Neutrophil (primary cell): Measurements from ENCODE around the gene CACNA1D.

Experiments used
- H3K27ac ChIP-seq: fragments of 200-600 bp; sonication (generic); 2 replicates; pipeline ENCODE4 v1.5.1; 2016; ENCODE audit warnings: mild to moderate bottlenecking, moderate library complexity
- H3K27me3 ChIP-seq: fragments of 200-600 bp; sonication (generic); 2 replicates; pipeline ENCODE4 v1.6.0; 2016; ENCODE audit warnings: mild to moderate bottlenecking
- H3K36me3 ChIP-seq: fragments of 200-600 bp; sonication (generic); 2 replicates; pipeline ENCODE4 v1.5.1; 2017
- H3K4me1 ChIP-seq, 2 experiments: fragments of 200-600 bp in 1 of 2; sonication (generic) in 1 of 2; 1 replicate in 1 of 2; 2 replicates in 1 of 2; pipeline versions ENCODE4 v1.5.1 to v1.6.1; 2013 to 2016; ENCODE audit warnings: low read depth in 1 of 2, low read length in 1 of 2, mild to moderate bottlenecking in 1 of 2, moderate library complexity in 1 of 2; ENCODE audit not compliant: control insufficient read depth in 1 of 2, insufficient read depth in 1 of 2
- H3K4me3 ChIP-seq, 2 experiments: fragments of 200-600 bp in 1 of 2; sonication (generic) in 1 of 2; 1 replicate in 1 of 2; 2 replicates in 1 of 2; pipeline ENCODE4 v1.5.1; 2013 to 2016; ENCODE audit warnings: low read depth in 1 of 2, low read length in 1 of 2, mild to moderate bottlenecking in 1 of 2, moderate library complexity in 1 of 2
- H3K9me3 ChIP-seq: fragments of 200-600 bp; sonication (generic); 2 replicates; pipeline ENCODE4 v1.5.1; 2016
- CTCF ChIP-seq: fragments of 200-600 bp; sonication (generic); IDR thresholded peaks from 2 replicates; pipeline ENCODE4 v1.5.1; 2016; ENCODE audit warnings: antibody characterized with exemption

CACNA1D gene

GRCh38 chr3:53858096-53858741 lies 363.8 kb downstream of the CACNA1D start:
- peaks cover 21% of the 10 kb centered on the region for H3K27me3 ChIP-seq
- H3K27ac ChIP-seq = no peak overlapping the region
- H3K4me3 ChIP-seq = no peak overlapping the region
- H3K9me3 ChIP-seq = no peaks in the 10 kb centered on the region
- H3K36me3 ChIP-seq = peaks cover 40% of the 10 kb centered on the region
- TF ChIP-seq CTCF = no peak
- no peaks in the 10 kb centered on the region for H3K4me1 ChIP-seq

DNA sequence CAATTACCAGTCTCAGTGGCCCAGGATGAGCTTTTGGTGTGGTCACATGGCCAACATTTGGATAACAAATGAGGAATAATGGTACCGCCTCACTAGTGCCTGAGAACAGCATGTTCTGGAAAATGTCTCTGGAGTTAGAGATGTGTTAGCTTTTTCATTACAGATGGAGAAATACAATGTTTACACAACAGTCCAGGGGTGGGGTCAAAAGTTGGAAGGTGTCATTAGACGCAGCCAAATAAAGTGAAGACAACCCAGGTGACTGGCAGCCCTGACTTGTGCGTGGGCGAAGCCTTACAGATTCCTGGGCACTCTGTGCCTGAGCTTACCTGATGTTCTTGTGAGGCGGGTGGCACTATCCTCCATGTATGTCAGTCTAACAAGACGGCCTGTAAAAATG lies 364.8 kb downstream of the CACNA1D start:
- H3K4me3 ChIP-seq = no peak overlapping the region
- H3K36me3 ChIP-seq = peaks cover 50% of the 10 kb centered on the region
- H3K27ac ChIP-seq = no peak overlapping the region
- peaks cover 20% of the 10 kb centered on the region for H3K27me3 ChIP-seq
- H3K9me3 ChIP-seq = no peaks in the 10 kb centered on the region
- no peak for TF ChIP-seq CTCF
- H3K4me1 ChIP-seq = no peaks in the 10 kb centered on the region

- TF ChIP-seq CTCF = no peak
- Histone ChIP-seq H3K36me3 (peaks cover 60% of the 10 kb centered on the region), H3K4me1 (no peaks in the 10 kb centered on the region), H3K27me3 (peaks cover 12% of the 10 kb centered on the region), H3K9me3 (no peaks in the 10 kb centered on the region), H3K27ac (no peak overlapping the region), H3K4me3 (no peak overlapping the region)
These were observed 365.8 kb downstream of the CACNA1D start for GRCh38 chr3:53860196-53860595.

GRCh38 chr3:53862241-53862640 lies 367.8 kb downstream of the CACNA1D start:
- Histone ChIP-seq H3K36me3 (peaks cover 79% of the 10 kb centered on the region), H3K27me3 (no peaks in the 10 kb centered on the region), H3K4me1 (no peaks in the 10 kb centered on the region), H3K4me3 (no peak overlapping the region), H3K9me3 (no peaks in the 10 kb centered on the region), H3K27ac (no peak overlapping the region)
- TF ChIP-seq CTCF = no peak

- Histone ChIP-seq H3K27ac (no peak overlapping the region), H3K4me1 (no peaks in the 10 kb centered on the region), H3K36me3 (peaks cover 87% of the 10 kb centered on the region), H3K9me3 (no peaks in the 10 kb centered on the region), H3K27me3 (no peaks in the 10 kb centered on the region), H3K4me3 (no peak overlapping the region)
- no peak for TF ChIP-seq CTCF
These were observed 368.7 kb downstream of the CACNA1D start for GRCh38 chr3:53863145-53863544.
